MM.1S (cell line): ENCODE data around the gene RHOC.

Source experiments
- DNase-seq: peaks from one replicate; pipeline ENCODE4 v3.0.0-alpha.2; 2015
- H2AFZ ChIP-seq: fragments of 300-600 bp; sonication (generic); 2 replicates; pipeline ENCODE4 v1.6.0; 2016; ENCODE audit warnings: antibody characterized with exemption, low read length
- H3F3A ChIP-seq: fragments of 300-600 bp; sonication (generic); 2 replicates; pipeline ENCODE4 v1.6.1; 2016; ENCODE audit warnings: mild to moderate bottlenecking, antibody characterized with exemption, low read length, moderate library complexity, mixed read lengths; ENCODE audit not compliant: insufficient read depth
- H3K27ac ChIP-seq: fragments of 300-600 bp; sonication (generic); 2 replicates; pipeline ENCODE4 v1.5.1; 2016; ENCODE audit warnings: mild to moderate bottlenecking, low read length
- H3K27me3 ChIP-seq: fragments of 300-600 bp; sonication (generic); replicated peaks from 2 replicates; pipeline ENCODE4 v1.6.0; 2016; ENCODE audit warnings: low read length; ENCODE audit not compliant: insufficient read depth
- H3K36me3 ChIP-seq: fragments of 300-600 bp; sonication (generic); replicated peaks from 2 replicates; pipeline ENCODE4 v1.6.1; 2016; ENCODE audit warnings: mild to moderate bottlenecking, low read length, mixed read lengths; ENCODE audit not compliant: insufficient read depth
- H3K4me1 ChIP-seq: fragments of 300-600 bp; sonication (generic); 2 replicates; pipeline ENCODE4 v1.6.1; 2016; ENCODE audit warnings: low read length, mixed read lengths
- H3K4me2 ChIP-seq: fragments of 300-600 bp; sonication (generic); 2 replicates; pipeline ENCODE4 v1.6.0; 2016; ENCODE audit warnings: low read depth, low read length
- H3K4me3 ChIP-seq: fragments of 300-600 bp; sonication (generic); 2 replicates; pipeline ENCODE4 v1.5.1; 2016; ENCODE audit warnings: low read length, mixed read lengths
- H3K79me2 ChIP-seq: fragments of 300-600 bp; sonication (generic); 2 replicates; pipeline ENCODE4 v1.6.1; 2016; ENCODE audit warnings: mixed run types, low read length, mixed read lengths
- H3K9ac ChIP-seq: fragments of 300-600 bp; sonication (generic); 2 replicates; pipeline ENCODE4 v1.6.1; 2016; ENCODE audit warnings: low read length, mixed read lengths
- H3K9me2 ChIP-seq: fragments of 300-600 bp; sonication (generic); replicated peaks from 2 replicates; pipeline ENCODE4 v1.6.1; 2016; ENCODE audit warnings: mild to moderate bottlenecking, low read length, mixed read lengths; ENCODE audit not compliant: insufficient read depth
- H3K9me3 ChIP-seq: fragments of 300-600 bp; sonication (generic); replicated peaks from 2 replicates; pipeline ENCODE4 v1.6.1; 2016; ENCODE audit warnings: mild to moderate bottlenecking, low read length, mixed read lengths; ENCODE audit not compliant: insufficient read depth
- H4K20me1 ChIP-seq: fragments of 300-600 bp; sonication (generic); 2 replicates; pipeline ENCODE4 v1.6.1; 2016; ENCODE audit warnings: mild to moderate bottlenecking, low read length, moderate library complexity, mixed read lengths; ENCODE audit not compliant: insufficient read depth
- EZH2 ChIP-seq: fragments of 300-600 bp; sonication (generic); optimal IDR thresholded peaks from 2 replicates; pipeline ENCODE3; 2017; ENCODE audit warnings: low read depth, mild to moderate bottlenecking, antibody characterized with exemption, low read length, mixed read lengths
- EZH2phosphoT487 ChIP-seq: fragments of 300-600 bp; sonication (generic); IDR thresholded peaks from 2 replicates; pipeline ENCODE4 v1.6.1; 2018; ENCODE audit warnings: antibody characterized with exemption, low read length
- TF ChIP-seq, protein P1 (sequence below): fragments of 300-600 bp; sonication (generic); IDR thresholded peaks from 2 replicates; pipeline ENCODE4 v1.5.1; 2016; ENCODE audit warnings: antibody characterized with exemption, low read length, mixed read lengths

Gene RHOC

DNA sequence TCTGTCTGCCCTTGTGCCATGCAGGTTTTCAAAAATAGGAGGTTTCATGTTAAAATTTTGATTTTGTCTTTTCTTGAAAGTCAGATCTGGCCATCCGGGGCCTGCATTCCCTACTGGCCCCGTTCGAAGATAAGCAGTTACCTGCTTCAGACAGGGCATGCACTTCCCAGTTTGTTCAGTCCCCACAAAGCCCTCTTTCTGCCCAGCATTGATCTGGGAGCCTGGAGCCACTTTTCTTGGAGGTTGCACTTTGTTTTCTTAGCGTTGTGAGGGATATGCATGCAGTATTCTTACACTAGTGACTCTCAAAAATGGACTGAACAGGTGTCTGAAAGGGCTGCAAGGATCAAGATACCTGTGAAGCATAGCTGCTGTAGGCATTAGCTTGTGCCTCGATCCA, 21.0 kb downstream of the RHOC start:
- Histone ChIP-seq H3K9me3 (no peaks in the 10 kb centered on the region), H3K4me1 (no peaks in the 10 kb centered on the region), H3K4me2 (no peak overlapping the region), H3F3A (no peaks in the 10 kb centered on the region), H3K27me3 (no peaks in the 10 kb centered on the region), H3K27ac (no peak overlapping the region), H3K9me2 (no peaks in the 10 kb centered on the region), H4K20me1 (no peaks in the 10 kb centered on the region), H2AFZ (no peak overlapping the region), H3K79me2 (no peaks in the 10 kb centered on the region), H3K9ac (no peak overlapping the region), H3K4me3 (no peak overlapping the region), H3K36me3 (no peaks in the 10 kb centered on the region)
- TF ChIP-seq EZH2phosphoT487 (no peak), EZH2 (no peak)
- TF ChIP-seq, protein P1, sequence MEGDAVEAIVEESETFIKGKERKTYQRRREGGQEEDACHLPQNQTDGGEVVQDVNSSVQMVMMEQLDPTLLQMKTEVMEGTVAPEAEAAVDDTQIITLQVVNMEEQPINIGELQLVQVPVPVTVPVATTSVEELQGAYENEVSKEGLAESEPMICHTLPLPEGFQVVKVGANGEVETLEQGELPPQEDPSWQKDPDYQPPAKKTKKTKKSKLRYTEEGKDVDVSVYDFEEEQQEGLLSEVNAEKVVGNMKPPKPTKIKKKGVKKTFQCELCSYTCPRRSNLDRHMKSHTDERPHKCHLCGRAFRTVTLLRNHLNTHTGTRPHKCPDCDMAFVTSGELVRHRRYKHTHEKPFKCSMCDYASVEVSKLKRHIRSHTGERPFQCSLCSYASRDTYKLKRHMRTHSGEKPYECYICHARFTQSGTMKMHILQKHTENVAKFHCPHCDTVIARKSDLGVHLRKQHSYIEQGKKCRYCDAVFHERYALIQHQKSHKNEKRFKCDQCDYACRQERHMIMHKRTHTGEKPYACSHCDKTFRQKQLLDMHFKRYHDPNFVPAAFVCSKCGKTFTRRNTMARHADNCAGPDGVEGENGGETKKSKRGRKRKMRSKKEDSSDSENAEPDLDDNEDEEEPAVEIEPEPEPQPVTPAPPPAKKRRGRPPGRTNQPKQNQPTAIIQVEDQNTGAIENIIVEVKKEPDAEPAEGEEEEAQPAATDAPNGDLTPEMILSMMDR, result no peak
- DNase-seq, result no peak

DNA sequence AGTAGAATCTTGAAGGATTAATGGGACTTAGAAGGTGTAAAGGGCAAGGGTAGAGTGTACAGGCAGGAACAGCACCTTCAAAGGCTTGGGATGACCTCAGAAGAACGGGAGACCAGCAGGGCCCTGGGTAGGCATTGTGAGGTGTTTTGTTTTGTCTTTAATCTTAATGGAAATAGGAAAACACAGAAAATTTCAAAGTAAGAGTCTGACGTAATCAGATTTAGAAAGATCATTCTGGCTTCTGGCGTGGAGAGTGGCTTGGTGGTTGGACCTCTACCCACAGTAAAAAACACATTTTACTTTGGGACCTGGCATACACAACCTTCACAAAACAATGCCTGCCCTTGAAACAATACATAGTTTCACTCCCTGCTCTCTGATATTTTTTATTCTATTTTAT, 28.3 kb downstream of the RHOC start:
- peaks cover 5% of the 10 kb centered on the region; the same call in 1 of the 2 replicates for H3F3A ChIP-seq

DNA sequence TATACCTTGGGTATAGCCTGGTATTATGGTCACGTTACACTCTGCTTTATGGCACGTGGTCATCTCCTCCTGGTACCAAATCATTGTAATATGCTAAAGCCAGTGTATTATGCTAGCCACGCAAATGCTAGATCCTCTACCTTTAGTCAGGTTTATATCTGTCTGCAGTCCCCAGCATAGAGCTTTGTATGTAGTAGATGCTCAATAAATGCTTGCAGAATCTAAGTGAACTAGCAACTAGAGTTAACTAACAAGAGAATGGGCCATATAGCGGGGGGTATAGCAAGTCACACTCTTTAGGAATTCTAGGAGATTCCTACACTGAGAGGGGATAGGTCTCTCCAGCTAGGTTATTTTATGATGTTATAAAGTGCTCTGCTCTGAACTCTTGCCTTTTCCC, 29.4 kb downstream of the RHOC start:
- Histone ChIP-seq H3K9ac (no peak overlapping the region), H4K20me1 (no peaks in the 10 kb centered on the region), H3K4me1 (no peaks in the 10 kb centered on the region), H2AFZ (no peak overlapping the region), H3K9me2 (no peaks in the 10 kb centered on the region), H3K27ac (no peak overlapping the region), H3K36me3 (no peaks in the 10 kb centered on the region), H3F3A (peaks cover 13% of the 10 kb centered on the region; the same call in 1 of the 2 replicates), H3K4me3 (no peak overlapping the region), H3K27me3 (no peaks in the 10 kb centered on the region), H3K4me2 (no peak overlapping the region), H3K79me2 (no peaks in the 10 kb centered on the region), H3K9me3 (no peaks in the 10 kb centered on the region)
- TF ChIP-seq EZH2phosphoT487 (no peak), EZH2 (no peak)
- TF ChIP-seq, protein P1, result no peak
- DNase-seq, result no peak

More for the DNA sequence above, 28.3 kb downstream of the RHOC start:
- no peak overlapping the region for H3K9ac ChIP-seq
- H3K9me2 ChIP-seq, result no peaks in the 10 kb centered on the region
- H3K4me2 ChIP-seq, result no peak overlapping the region
- no peak overlapping the region for H2AFZ ChIP-seq
- no peaks in the 10 kb centered on the region for H3K36me3 ChIP-seq
- no peaks in the 10 kb centered on the region for H3K9me3 ChIP-seq
- H3K4me3 ChIP-seq, result no peak overlapping the region
- H3K27me3 ChIP-seq, result no peaks in the 10 kb centered on the region
- H4K20me1 ChIP-seq, result no peaks in the 10 kb centered on the region
- no peak for DNase-seq
- no peaks in the 10 kb centered on the region for H3K4me1 ChIP-seq
- TF ChIP-seq EZH2 (no peak), EZH2phosphoT487 (no peak)
- TF ChIP-seq, protein P1, result no peak
- H3K79me2 ChIP-seq, result no peaks in the 10 kb centered on the region
- no peak overlapping the region for H3K27ac ChIP-seq
